Stimulated activated CD4-positive, alpha-beta T cell treated with anti-CD3 and anti-CD28 coated beads, Interleukin-15, amount 100 ng/mL, for 1 hour (primary cell): ENCODE data around the gene RBBP4.
A peak's percentile ranks its signal among the peaks of the same experiment; 100 is the strongest.
"Not testable (repeated sequence)": the region's sequence is repeated elsewhere in the genome, so short reads cannot be mapped to it uniquely, and the experiment has no call there.

ENCODE experiments used
- DNase-seq, 2 donors: peaks; one replicate each; pipeline ENCODE4 v3.0.0-alpha.2; 2020; ENCODE audit warnings: low read depth in 1 of 2, low spot score in 1 of 2

Gene RBBP4

GRCh38 chr1:32650752-32651460 is at the start of gene RBBP4:
RBBP4 (plus strand) TSS chr1:32651208; CDS start chr1:32651307, 99 bp downstream.
- DNase-seq = peak; percentile 98

GRCh38 chr1:32605711-32606424 is 45.1 kb upstream of the RBBP4 start:
- DNase-seq = no peak

GRCh38 chr1:32606565-32607371 is 44.2 kb upstream of the RBBP4 start:
- no peak for DNase-seq

- no peak for DNase-seq
Observed at GRCh38 chr1:32609180-32609579, 41.8 kb upstream of the RBBP4 start.

- no peak for DNase-seq
Observed at GRCh38 chr1:32611859-32612188, 39.2 kb upstream of the RBBP4 start.

DNA sequence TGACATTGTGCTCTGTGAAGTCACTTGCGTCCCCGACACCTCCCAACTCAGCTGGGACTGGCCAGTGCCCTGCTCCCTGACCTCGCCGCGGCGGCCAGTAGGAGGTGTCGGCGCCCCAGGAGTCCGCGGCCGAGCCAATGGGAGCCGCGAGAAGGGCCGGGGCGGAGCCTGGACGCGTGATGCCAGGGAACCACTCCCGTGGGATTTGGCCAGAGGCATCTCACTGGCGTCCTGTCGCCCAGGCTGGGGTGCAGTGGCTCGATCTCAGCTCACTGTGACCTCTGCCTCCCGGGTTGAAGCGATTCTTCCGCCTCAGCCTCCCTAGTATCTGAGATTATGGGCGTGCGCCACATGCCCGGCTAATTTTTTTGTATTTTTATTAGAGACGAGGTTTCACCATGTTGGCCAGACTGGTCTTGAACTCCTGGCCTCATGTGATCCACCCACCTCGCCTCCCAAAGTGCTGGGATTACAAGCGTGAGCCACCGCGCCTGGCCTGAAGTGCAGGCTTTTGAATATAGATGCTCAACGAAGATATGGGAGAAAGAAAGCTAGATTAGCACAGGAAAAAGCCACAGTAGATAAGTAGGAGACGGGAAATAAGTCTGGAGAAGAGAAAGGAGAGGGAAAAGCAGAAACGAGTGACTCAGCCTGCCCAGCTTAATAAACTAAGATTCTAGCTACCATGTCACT is 38.7 kb upstream of the RBBP4 start:
- peak; percentile 2 to 18 for DNase-seq

DNA sequence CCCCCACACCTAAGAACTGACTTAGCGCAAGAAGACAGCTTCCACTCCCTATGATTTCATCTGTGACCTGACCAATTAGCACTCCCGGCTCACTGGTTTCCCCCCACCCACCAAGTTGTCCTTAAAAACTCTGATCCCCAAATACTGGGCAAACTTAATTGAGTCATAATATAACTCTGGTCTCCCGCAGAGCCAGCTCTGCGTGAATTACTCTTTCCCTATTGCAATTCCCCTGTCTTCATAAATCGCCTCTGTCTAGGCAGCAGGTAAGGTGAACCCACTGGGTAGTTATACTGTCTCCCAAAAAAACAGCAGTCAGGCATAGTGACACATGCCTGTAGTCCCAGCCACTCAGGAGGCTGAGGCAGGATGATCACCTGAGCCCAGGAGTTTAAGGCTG is 37.5 kb upstream of the RBBP4 start:
- no peak for DNase-seq

DNA sequence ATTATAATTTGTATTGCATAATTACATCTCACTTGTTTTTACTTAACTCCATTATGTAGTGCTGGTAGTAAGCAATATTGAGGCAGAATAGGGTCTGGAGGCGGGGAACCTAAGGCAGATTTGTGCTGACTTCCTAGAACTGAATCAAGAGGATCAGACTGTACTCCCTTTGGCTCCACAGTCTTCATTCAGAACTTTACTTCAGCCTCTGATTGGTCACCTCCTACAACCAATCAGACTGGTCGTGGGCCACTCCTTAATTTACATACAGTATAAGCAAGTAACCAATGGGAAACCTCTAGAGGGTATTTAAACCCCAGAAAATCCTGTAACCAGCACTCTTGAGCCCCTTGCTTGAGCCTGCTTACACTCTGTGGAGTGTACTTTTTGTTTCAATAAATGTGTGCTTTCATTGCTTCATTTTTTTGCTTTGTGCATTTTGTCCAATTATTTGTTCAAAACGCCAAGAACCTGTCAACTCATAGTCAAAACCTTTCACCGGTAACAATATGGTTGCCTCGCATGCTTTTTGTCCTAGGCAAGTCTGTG is 32.3 kb upstream of the RBBP4 start:
- DNase-seq = no peak

DNA sequence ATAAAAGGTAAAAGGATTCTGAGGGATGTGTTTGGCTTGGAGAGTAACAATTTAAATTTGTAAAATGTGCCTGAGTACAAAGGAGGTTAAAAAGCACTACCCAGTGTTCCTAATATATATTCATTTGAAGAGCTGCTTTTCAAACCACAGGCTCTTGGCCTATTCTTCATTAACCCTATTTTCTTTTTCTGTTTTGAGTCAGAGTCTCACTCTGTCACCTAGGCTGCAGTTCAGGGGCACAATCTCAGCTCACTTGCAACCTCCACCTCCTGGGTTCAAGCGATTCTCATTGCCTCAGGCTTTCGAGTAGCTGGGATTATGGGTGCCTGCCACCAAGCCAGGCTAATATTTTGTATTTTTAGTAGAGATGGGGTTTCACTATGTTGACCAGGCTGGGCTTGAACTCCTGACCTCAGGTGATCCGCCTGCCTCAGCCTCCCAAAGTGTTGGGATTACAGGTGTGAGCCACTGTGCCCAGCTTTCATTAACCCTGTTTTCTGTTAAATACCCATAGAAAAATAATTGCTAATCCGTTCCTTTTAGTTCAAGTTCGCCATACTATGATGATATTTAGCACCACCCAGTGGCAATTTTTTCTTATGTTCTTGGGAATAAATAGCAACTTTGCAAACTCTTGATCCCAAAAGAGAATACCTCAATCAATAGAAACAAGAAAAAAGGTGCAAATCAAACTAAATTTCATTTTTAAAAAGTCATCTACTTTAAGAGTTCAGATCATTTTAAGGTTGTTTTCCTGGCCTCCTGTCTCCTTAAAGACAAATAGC is 31.1 kb upstream of the RBBP4 start:
- DNase-seq = no peak

GRCh38 chr1:32622205-32622604 is 28.8 kb upstream of the RBBP4 start:
- no peak for DNase-seq

GRCh38 chr1:32622806-32623681 is 28.0 kb upstream of the RBBP4 start:
- no peak for DNase-seq

DNA sequence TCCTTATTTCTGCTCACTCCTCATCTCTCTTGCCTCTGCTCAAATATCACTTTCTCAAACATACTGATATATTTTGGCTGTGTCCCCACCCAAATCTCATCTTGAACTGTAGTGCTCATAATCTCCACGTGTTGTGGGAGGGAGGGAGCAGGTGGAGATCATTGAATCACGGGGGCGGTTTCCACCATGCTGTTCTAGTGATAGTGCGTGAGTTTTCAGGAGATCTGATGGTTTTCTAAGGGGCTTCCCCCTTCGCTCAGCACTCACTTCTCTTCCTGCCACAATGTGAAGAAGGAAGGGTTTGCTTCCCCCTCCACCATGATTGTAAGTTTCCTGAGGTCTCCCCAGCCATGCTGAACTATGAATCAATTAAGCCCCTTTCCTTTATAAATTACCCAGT is 27.2 kb upstream of the RBBP4 start:
- DNase-seq = no peak

DNA sequence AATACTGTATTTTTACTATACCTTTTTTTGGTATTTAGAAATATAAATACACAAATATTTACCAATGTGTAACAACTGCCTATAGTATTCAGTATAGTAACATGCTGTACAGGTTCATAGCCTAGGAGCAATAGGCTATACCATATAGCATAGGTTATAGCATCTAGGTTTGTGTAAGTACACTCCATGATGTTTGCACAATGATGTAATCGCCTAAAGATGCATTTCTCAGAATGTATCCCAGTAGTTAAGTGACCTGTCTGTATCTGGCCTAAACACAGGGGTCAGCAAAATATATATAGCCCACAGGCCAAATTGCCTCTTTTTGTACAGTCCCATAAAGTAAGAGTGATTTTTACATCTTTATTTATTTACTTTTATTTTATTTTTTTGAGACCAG is 24.8 kb upstream of the RBBP4 start:
- no peak for DNase-seq

GRCh38 chr1:32627596-32628162 is 23.3 kb upstream of the RBBP4 start:
- no peak for DNase-seq

DNA sequence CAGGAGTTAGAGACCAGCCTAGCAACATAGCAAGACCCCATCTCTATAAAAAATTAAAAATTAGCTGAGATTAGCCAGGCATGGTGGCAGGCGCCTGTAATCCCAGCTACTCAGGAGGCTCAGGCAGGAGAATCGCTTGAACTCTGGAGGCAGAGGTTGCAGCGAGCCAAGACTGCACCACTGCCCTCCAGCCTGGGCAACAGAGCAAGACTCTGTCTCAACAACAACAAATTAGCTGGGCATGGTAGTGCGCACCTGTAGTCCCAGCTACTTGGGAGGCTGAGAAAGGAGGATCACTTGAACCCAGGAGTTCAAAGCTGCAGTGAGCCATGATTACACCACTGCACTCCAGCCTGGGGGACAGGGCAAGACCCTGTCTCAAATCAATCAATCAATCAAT is 20.8 kb upstream of the RBBP4 start:
- not testable (repeated sequence) for DNase-seq

GRCh38 chr1:32632829-32633228 is 18.2 kb upstream of the RBBP4 start:
- DNase-seq = no peak

DNA sequence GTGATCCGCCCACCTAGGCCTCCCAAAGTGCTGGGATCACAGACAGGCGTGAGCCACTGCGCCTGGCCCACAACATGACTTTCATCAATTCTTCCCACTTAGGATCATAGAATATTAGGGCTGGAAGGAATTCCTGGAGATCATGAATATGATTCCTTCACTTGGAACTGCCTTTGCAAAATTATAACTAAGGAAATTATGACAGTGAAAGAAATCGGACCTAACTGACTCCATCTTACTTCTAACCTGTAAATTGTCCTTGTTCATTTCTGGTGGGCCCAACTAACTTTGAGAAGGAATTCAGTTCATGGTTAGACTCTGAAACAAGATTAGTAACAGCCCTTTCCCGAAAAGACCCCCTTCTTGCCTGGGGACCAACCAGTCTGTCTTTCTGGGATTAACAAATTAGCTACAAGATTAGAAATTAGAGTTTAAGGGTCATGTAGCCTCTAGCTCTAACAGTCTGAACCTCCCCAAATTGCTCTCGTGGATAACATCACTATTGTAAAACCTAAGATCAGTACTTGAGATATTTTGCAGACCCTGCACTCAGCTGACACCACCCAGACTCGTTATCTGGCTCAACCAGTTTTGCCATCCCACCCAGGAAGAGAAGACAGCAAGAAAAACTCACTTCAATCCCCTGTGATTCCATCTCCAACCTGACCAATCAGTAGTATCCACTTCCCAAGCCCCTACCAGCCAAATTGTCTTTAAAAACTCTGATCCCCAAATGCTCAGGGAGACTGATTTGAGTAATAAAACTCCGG is 15.3 kb upstream of the RBBP4 start:
- DNase-seq = no peak

GRCh38 chr1:32636914-32637645 is 13.9 kb upstream of the RBBP4 start:
- no peak for DNase-seq
